Measurements from ENCODE around the gene NCOA1.

The NCOA1 gene

DNA sequence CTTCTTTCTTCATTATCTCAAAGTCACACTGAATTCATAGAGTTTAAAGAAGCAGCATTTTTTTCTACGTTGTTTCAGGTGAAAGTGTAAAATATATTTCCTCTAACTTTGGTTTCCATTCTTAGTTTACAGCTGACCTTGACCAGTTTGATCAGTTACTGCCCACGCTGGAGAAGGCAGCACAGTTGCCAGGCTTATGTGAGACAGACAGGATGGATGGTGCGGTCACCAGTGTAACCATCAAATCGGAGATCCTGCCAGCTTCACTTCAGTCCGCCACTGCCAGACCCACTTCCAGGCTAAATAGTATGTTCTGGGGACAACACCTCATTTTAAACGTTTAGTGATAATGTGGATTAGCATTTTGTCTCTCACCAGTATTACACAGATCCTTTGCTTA, 219.8 kb downstream of the NCOA1 start:
- no peak for DNase-seq (ENCODE audit: low read depth, low spot score)
- no peak overlapping the region for H3K4me3 ChIP-seq (ENCODE audit: low read length)

DNA sequence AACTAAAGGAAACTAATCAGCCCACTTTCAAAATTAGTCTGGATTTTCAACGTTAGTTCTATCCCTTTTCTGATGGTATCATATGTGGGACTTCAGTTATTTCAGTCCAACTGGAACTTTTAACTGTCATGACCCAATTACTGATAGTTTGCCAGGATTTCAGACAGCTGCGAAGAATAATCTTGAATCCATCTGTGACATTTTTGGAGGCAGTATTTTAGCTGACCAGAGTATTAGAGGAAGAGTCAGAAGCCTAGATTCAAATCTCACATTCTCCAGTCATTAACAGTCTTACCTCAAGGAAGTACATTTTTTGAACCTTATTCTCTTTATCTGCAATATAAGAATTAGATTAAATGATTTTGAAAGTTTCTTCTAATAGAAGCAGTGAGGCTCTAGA, 220.8 kb downstream of the NCOA1 start:
- H3K4me3 ChIP-seq (ENCODE audit: low read length), result no peak overlapping the region
- no peak for DNase-seq (ENCODE audit: low read depth, low spot score)

- no peak overlapping the region for H3K4me3 ChIP-seq (ENCODE audit: low read length)
Measured at GRCh38 chr2:24712296-24712695, 221.2 kb downstream of the NCOA1 start.

GRCh38 chr2:24717263-24717951, 226.4 kb downstream of the NCOA1 start:
- no peak overlapping the region for H3K4me3 ChIP-seq (ENCODE audit: low read length)
- DNase-seq (ENCODE audit: low read depth, low spot score), result no peak

More at GRCh38 chr2:24712296-24712695, 221.2 kb downstream of the NCOA1 start:
- no peak for DNase-seq (ENCODE audit: low read depth, low spot score)

DNA sequence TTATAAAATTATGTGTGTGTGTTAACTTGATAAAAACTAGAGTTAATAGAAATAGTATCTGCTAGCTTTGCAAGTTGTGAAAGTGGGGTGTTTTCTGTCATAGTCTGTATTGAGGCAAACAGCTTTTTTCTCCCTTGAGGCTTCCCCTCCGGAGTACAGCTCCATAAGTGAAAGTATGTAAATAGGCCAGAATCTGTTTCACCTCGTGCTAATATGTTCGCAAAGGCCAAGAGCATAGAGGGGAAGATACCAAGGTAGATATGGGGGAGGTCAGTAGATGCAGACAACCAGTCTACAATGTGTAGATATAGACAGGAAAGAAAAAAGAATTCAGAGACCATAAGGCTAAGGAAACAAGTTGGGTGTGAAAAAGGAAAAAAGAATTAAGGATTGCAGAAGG, 229.3 kb downstream of the NCOA1 start:
- no peak overlapping the region for H3K4me3 ChIP-seq (ENCODE audit: low read length)
- DNase-seq (ENCODE audit: low read depth, low spot score), result no peak

DNA sequence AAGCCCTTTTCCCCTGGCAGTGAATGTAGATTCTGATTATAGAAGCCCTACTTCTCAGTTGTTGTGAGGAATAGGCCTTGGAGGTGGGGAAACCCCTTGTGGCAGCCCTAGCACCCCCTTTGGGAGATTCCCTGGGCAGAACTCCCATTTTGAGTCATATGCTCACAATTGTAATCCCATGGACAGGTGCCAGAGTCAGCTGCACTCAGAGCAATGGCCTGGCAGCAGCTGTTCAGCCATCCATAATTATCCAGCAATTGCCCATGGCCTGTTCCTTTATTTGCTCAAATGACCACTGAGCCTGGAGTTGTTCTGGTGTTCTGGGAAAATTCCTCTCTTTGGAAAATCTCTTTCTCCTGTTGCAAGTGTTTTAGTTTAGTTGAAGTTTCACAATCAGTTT, 230.4 kb downstream of the NCOA1 start:
- no peak overlapping the region for H3K4me3 ChIP-seq (ENCODE audit: low read length)
- no peak for DNase-seq (ENCODE audit: low read depth, low spot score)

DNA sequence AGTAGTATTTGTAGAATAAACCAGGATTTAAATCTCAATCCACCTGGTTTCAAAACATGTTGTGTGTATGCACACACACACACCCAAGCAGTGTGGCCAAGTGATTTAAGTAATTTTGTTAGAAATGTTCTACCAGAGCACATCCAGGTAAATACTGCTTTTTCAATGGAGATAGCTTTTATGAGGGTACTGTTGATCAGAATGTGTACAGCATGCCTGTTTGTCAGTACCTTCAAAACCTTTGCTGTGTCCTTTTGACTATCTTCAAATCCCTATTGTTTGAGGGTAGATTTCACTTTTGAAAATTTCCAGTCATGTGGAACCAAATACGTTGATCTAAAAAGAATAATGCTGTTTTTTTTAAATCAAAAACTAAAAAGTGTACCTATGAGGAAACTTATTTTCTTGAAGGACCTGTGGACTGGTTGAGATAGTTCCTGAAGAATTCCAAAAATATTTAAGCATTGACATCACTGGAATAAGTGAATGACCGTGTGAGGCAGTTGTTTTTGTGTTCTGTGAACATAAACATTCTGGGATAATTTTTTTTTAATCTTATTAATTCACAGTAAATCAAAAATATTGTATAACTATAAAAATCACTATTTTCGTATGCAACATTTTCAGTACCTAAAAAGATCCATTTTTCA, 231.2 kb downstream of the NCOA1 start:
- H3K4me3 ChIP-seq (ENCODE audit: low read length), result no peak overlapping the region
- no peak for DNase-seq (ENCODE audit: low read depth, low spot score)

GRCh38 chr2:24723191-24723590, 232.1 kb downstream of the NCOA1 start:
- no peak overlapping the region for H3K4me3 ChIP-seq (ENCODE audit: low read length)
- no peak for DNase-seq (ENCODE audit: low read depth, low spot score)

- no peak overlapping the region for H3K4me3 ChIP-seq (ENCODE audit: low read length)
- DNase-seq (ENCODE audit: low read depth, low spot score), result no peak
Measured at GRCh38 chr2:24723665-24724064, 232.6 kb downstream of the NCOA1 start.

DNA sequence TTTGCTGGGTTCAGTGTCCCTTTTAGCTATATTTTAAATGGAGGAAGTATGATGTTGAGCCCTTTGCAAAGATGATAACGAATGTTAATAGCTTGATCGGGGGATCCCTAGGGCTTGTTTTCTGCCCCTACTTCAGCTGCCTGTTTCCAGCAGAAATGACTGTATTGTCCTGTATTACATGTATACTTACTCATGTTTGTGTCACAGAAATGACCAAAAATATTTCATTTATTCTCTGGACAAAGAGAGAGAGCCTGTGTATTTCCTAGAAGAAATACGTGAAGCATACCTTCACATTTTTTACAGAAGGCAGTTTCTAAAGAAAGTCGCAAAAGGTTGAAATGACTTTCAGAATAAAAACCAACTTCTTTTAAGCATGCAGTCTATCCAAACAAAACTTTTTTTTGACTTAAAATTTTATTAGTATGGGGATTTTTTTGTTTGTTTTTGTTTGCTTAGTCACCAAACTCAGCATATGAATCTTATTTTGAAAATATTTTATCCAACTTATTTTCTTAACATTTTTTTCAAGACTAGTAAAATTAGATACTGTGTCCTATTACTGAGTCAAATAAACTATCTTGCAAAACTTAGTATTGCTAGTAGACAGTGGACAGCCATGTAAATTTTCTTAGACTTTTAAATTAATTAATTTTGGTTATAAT, 233.2 kb downstream of the NCOA1 start:
- DNase-seq (ENCODE audit: low read depth, low spot score), result no peak

DNA sequence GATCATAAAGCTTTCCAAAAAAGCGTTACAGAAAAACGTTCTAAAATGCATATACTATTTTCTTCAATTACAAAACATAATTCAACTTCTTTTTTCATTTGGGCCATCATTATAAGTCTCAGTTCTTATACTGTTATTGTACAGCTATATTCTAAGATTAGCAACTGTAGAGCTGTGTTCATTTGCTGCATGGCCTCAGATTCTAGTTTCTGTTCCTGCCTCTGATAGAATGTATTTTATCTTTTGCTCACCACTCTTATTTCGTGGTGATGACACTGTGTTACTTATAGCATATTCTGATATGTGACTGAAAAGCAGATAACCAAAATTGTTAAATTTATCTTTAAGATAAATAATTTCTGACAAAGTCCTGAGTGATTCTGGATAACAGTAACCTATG, 234.9 kb downstream of the NCOA1 start:
- DNase-seq (ENCODE audit: low read depth, low spot score), result no peak
- H3K4me3 ChIP-seq (ENCODE audit: low read length), result no peak overlapping the region

More for the DNA sequence above, 233.2 kb downstream of the NCOA1 start:
- no peak overlapping the region for H3K4me3 ChIP-seq (ENCODE audit: low read length)

DNA sequence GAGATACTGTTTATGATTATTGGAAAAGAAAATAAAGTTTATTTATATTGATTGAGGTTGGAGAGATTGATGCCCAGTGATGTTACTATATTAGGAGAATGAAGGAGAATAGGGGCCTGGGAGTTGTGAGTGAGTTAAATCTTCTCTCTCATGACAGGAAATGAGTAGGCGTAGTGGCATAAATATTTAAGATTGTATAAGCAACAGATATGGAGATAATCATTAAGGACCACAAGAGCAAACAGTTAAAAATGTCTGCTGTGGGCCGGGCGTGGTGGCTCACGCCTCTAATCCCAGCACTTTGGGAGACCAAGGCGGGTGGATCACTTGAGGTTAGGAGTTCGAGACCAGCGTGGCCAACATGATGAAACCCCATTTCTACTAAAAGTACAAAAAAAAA, 239.4 kb downstream of the NCOA1 start:
- H3K4me3 ChIP-seq (ENCODE audit: low read length), result no peak overlapping the region
- no peak for DNase-seq (ENCODE audit: low read depth, low spot score)

GRCh38 chr2:24731040-24731439, 240.0 kb downstream of the NCOA1 start:
- no peak for DNase-seq (ENCODE audit: low read depth, low spot score)
- no peak overlapping the region for H3K4me3 ChIP-seq (ENCODE audit: low read length)

DNA sequence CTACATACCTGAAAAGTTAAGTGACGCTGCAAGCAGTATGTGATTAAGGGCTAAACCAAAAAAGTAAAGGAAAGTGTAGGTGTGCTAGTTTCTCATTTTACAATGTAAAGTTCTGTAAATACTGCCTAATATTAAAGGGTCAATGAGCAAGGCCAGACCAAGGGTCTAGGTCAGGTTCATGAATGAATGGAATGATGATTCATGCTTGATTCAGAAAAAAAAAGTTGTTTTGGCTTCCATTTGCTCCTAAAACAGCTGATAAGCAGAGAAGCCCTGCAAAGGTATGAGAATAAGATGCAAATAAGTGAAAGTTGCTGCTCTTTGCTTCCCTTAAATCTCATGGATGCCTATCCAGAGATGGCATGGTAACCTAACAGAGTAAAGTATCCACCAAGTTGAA, 240.9 kb downstream of the NCOA1 start:
- no peak overlapping the region for H3K4me3 ChIP-seq (ENCODE audit: low read length)
- DNase-seq (ENCODE audit: low read depth, low spot score), result no peak

- no peak for DNase-seq (ENCODE audit: low read depth, low spot score)
- H3K4me3 ChIP-seq (ENCODE audit: low read length), result no peak overlapping the region
Measured at GRCh38 chr2:24734741-24735140, 243.7 kb downstream of the NCOA1 start.

DNA sequence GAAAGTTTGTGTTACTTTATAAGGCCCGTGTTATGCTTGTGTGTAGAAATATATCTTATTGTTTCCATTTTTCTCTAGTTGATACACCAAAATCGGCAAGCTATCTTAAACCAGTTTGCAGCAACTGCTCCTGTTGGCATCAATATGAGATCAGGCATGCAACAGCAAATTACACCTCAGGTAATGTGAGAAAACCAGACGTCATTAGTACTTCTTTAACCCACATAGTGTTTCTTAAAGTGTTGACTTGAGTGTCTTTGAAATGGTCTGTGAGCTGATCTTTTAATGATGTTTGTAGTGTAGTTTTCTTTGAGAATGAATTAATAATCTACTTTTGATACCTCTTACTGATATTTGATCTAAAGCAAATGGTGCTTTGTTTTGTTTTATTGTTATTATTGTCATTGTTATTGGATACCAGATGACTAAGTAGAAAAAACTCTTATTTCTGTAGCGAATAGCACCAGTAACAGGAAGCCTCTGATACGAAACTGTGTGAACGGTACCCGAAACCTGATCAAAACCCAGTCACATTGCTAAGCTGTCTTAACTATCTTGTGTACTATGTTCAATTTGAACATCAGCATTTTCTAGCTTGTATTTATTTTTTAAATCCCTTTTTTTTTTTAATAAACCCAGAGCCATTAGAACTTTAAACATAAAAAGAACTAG, 248.4 kb downstream of the NCOA1 start:
- DNase-seq (ENCODE audit: low read depth, low spot score), result no peak
- no peak overlapping the region for H3K4me3 ChIP-seq (ENCODE audit: low read length)

DNA sequence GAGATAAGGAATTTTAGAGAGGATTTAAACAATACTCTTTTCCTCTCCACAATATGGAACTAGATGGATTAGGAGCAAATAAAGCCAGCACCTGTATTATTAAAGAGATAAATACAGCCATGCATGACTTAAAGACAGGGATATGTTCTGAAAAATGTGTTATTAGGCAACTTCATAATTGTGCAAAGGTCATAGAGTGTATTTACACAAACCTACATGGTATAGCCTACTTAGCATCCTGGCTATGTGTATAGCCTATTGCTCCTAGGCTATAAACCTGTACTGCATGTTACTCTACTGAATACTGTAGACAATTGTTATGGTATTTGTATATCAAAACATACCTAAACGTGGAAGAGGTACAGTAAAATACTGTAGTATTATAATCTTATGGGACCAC, 249.1 kb downstream of the NCOA1 start:
- no peak overlapping the region for H3K4me3 ChIP-seq (ENCODE audit: low read length)
- DNase-seq (ENCODE audit: low read depth, low spot score), result no peak

- no peak overlapping the region for H3K4me3 ChIP-seq (ENCODE audit: low read length)
- DNase-seq (ENCODE audit: low read depth, low spot score), result no peak
Measured at GRCh38 chr2:24742730-24743129, 251.7 kb downstream of the NCOA1 start.

- DNase-seq (ENCODE audit: low read depth, low spot score), result no peak
- H3K4me3 ChIP-seq (ENCODE audit: low read length), result no peak overlapping the region
Measured at GRCh38 chr2:24743924-24744323, 252.9 kb downstream of the NCOA1 start.

DNA sequence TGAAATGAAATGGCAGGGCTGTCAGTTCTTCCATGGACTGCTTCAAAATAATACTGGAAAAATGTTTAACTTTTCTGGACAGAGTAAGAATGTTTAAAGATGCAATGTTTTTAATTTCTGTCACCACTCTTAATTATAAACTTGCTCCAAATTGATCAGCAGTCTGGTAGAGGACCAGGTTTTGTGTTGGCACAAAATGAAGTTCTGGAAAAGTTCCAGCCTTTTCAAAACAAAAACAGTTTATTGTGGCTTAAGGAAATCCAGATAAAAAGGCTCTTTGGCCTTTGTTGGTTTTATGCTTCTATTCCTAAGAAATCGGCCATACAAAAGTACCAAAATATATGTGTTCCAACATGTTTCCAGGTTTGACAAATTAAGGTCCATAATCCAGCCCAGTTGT, 253.3 kb downstream of the NCOA1 start:
- no peak overlapping the region for H3K4me3 ChIP-seq (ENCODE audit: low read length)
- no peak for DNase-seq (ENCODE audit: low read depth, low spot score)
